Calu3 (cell line): ENCODE measurements around the gene PRICKLE1. TPM values are rescaled to one million over a fixed set of nuclear protein-coding genes. Genes with fewer than 3 reads are reported as not detected.

ENCODE experiments used
- BruUV-seq: library from RNA; stranded (reverse); fragments of 400-500 nt; replicated peaks from 2 replicates; lab custom pipeline; 2021; lab: Mats Ljungman, UMichigan
- CTCF ChIA-PET: fragments of 300-600 bp; sonication (Branson Sonifier 250); formaldehyde crosslinking; loops from one replicate; lab custom pipeline; 2022; ENCODE audit warnings: antibody characterized with exemption; lab: Charles Lee
- DNase-seq: peaks from one replicate; pipeline ENCODE4 v3.0.0; 2022
- H3K27ac Mint-ChIP-seq: one replicate; pipeline ENCODE4 v1.8.0; 2022; ENCODE audit warnings: mixed read lengths; ENCODE audit not compliant: unreplicated experiment
- H3K27me3 Mint-ChIP-seq: one replicate; pipeline ENCODE4 v1.8.0; 2022; ENCODE audit warnings: mixed read lengths; ENCODE audit not compliant: unreplicated experiment
- H3K36me3 Mint-ChIP-seq: one replicate; pipeline ENCODE4 v1.8.0; 2022; ENCODE audit warnings: mild to moderate bottlenecking, moderate library complexity, mixed read lengths; ENCODE audit not compliant: insufficient read depth, unreplicated experiment
- H3K4me1 Mint-ChIP-seq: one replicate; pipeline ENCODE4 v1.8.0; 2022; ENCODE audit warnings: mild to moderate bottlenecking, low read depth, mixed read lengths; ENCODE audit not compliant: unreplicated experiment
- H3K4me3 Mint-ChIP-seq: one replicate; pipeline ENCODE4 v1.8.0; 2022; ENCODE audit warnings: mild to moderate bottlenecking, low read depth, moderate library complexity, mixed read lengths; ENCODE audit not compliant: unreplicated experiment
- H3K9me3 Mint-ChIP-seq: one replicate; pipeline ENCODE4 v1.8.0; 2022; ENCODE audit warnings: low read depth, mixed read lengths; ENCODE audit not compliant: unreplicated experiment
- CTCF ChIP-seq: fragments of 200-600 bp; IDR thresholded peaks from one replicate; pipeline ENCODE4 v1.8.0; 2022; ENCODE audit warnings: antibody characterized with exemption; ENCODE audit not compliant: unreplicated experiment
- intact Hi-C: fragments of 100-400 bp; cut with micrococcal nuclease; formaldehyde crosslinking; loops from one replicate; pipeline ENCODE4 v1.10.0; 2022; ENCODE audit not compliant: unreplicated experiment
- total RNA-seq: library from RNA; stranded (reverse); gene quantifications from 2 replicates; pipeline ENCODE4 v1.2.3, GENCODE V29; 2022

PRICKLE1 gene
- total RNA-seq, 1 experiment from 2014 or later, result 12.7 TPM

- Mint-ChIP-seq H3K27me3 (no peaks in the 10 kb centered on the region), H3K9me3 (peaks cover 2% of the 10 kb centered on the region), H3K4me3 (no peak overlapping the region), H3K4me1 (no peaks in the 10 kb centered on the region), H3K27ac (no peak overlapping the region), H3K36me3 (no peaks in the 10 kb centered on the region)
- BruUV-seq, result no TSS peak
- intact Hi-C loops, result no loop called here
- TF ChIP-seq CTCF, result no peak
- no peak for DNase-seq
- CTCF ChIA-PET, result no interaction called here
These were observed 37.6 kb upstream of the PRICKLE1 start for GRCh38 chr12:42627151-42627550.

- no peak for DNase-seq
- no peak for TF ChIP-seq CTCF
- Mint-ChIP-seq H3K27me3 (no peaks in the 10 kb centered on the region), H3K27ac (no peak overlapping the region), H3K9me3 (peaks cover 2% of the 10 kb centered on the region), H3K36me3 (no peaks in the 10 kb centered on the region), H3K4me1 (no peaks in the 10 kb centered on the region), H3K4me3 (no peak overlapping the region)
- intact Hi-C loops, result no loop called here
- BruUV-seq, result no TSS peak
- CTCF ChIA-PET, result no interaction called here
These were observed 36.1 kb upstream of the PRICKLE1 start for GRCh38 chr12:42625611-42626010.

- Mint-ChIP-seq H3K9me3 (peaks cover 6% of the 10 kb centered on the region), H3K27ac (no peak overlapping the region), H3K4me1 (no peaks in the 10 kb centered on the region), H3K4me3 (no peak overlapping the region), H3K27me3 (no peaks in the 10 kb centered on the region), H3K36me3 (no peaks in the 10 kb centered on the region)
- CTCF ChIA-PET, result no interaction called here
- DNase-seq, result no peak
- no peak for TF ChIP-seq CTCF
- no TSS peak for BruUV-seq
- intact Hi-C loops, result no loop called here
These were observed 28.1 kb upstream of the PRICKLE1 start for GRCh38 chr12:42617622-42618021.

- intact Hi-C loops, result no loop called here
- H3K9me3 Mint-ChIP-seq, result peaks cover 6% of the 10 kb centered on the region
- no peak for DNase-seq
- H3K27ac Mint-ChIP-seq, result no peak overlapping the region
- H3K36me3 Mint-ChIP-seq, result no peaks in the 10 kb centered on the region
- no TSS peak for BruUV-seq
- H3K4me1 Mint-ChIP-seq, result no peaks in the 10 kb centered on the region
- no peaks in the 10 kb centered on the region for H3K27me3 Mint-ChIP-seq
- TF ChIP-seq CTCF, result no peak
- no peak overlapping the region for H3K4me3 Mint-ChIP-seq
- CTCF ChIA-PET, result no interaction called here
These were observed 25.5 kb upstream of the PRICKLE1 start for GRCh38 chr12:42615006-42615405.

GRCh38 chr12:42612231-42612613, 22.7 kb upstream of the PRICKLE1 start:
- H3K4me3 Mint-ChIP-seq, result no peak overlapping the region
- DNase-seq, result no peak
- no peak for TF ChIP-seq CTCF
- H3K27ac Mint-ChIP-seq, result no peak overlapping the region
- no peaks in the 10 kb centered on the region for H3K36me3 Mint-ChIP-seq
- H3K9me3 Mint-ChIP-seq, result no peaks in the 10 kb centered on the region
- intact Hi-C loops, result no loop called here
- no TSS peak for BruUV-seq
- no peaks in the 10 kb centered on the region for H3K27me3 Mint-ChIP-seq
- CTCF ChIA-PET, result no interaction called here
- H3K4me1 Mint-ChIP-seq, result no peaks in the 10 kb centered on the region
